H7 (cell line): ENCODE data around the gene SDC4. TPM values are rescaled to one million over a fixed set of nuclear protein-coding genes. Genes with fewer than 3 reads are reported as not detected.

ENCODE experiments used
- total RNA-seq: library from RNA; depleted of rRNA; stranded (reverse); fragments of >200 nt; shearing (Covaris generic); gene quantifications from 2 replicates; pipeline ENCODE4 v1.2.3, GENCODE V29; 2014; rRNA removed

SDC4 gene
- total RNA-seq, 1 experiment from 2014 or later: 56.1 TPM

Other genes with a start within 250 kb of the SDC4 start
- gene KCNS1, start 247.3 kb downstream of the SDC4 start, total RNA-seq: 0.18 and 0.59 TPM in 2 replicates
- not detected in 2 replicates for gene WFDC5, start 233.2 kb downstream of the SDC4 start, total RNA-seq
- not detected in 2 replicates for gene WFDC12, start 224.0 kb downstream of the SDC4 start, total RNA-seq
- gene PI3, start 173.5 kb downstream of the SDC4 start, total RNA-seq: not detected in 2 replicates
- gene SEMG1, start 141.4 kb downstream of the SDC4 start, total RNA-seq: 0.31 and 0.81 TPM in 2 replicates
- not detected in 2 replicates for gene SEMG2, start 127.1 kb downstream of the SDC4 start, total RNA-seq
- not detected in 2 replicates for gene SLPI, start 93.9 kb downstream of the SDC4 start, total RNA-seq
- gene RBPJL, start 41.6 kb downstream of the SDC4 start, total RNA-seq: not detected in 2 replicates
- gene MATN4, start 40.1 kb downstream of the SDC4 start, total RNA-seq: 0.14 and 0.67 TPM in 2 replicates
- 11.8 and 22.8 TPM in 2 replicates for gene SYS1, start 14.7 kb upstream of the SDC4 start, total RNA-seq
- not detected in 2 replicates for gene TP53TG5, start 29.9 kb upstream of the SDC4 start, total RNA-seq
- 12.5 and 23.4 TPM in 2 replicates for gene DBNDD2, start 59.9 kb upstream of the SDC4 start, total RNA-seq
- 67.9 and 70.5 TPM in 2 replicates for gene PIGT, start 67.7 kb upstream of the SDC4 start, total RNA-seq
- 10.0 and 16.5 TPM in 2 replicates for gene WFDC2, start 121.3 kb upstream of the SDC4 start, total RNA-seq
- gene SPINT3, start 167.2 kb upstream of the SDC4 start, total RNA-seq: not detected in 2 replicates
- gene WFDC6, start 191.1 kb upstream of the SDC4 start, total RNA-seq: not detected in 2 replicates
- gene EPPIN, start 199.0 kb upstream of the SDC4 start, total RNA-seq: 0.03 TPM in 1 of 2 replicates, not detected in the other
- gene WFDC8, start 230.9 kb upstream of the SDC4 start, total RNA-seq: not detected in 2 replicates